Thyroid gland (tissue), 4 donors: ENCODE data around the gene MORN5.

Source experiments
- CTCF ChIP-seq, 6 experiments: fragments of 200-600 bp in 3 of 6; fragments of 450-650 bp in 3 of 6; sonication (generic) in 3 of 6; IDR thresholded peaks; one replicate each; pipeline ENCODE4 v1.5.1; 2016 to 2019; ENCODE audit warnings: antibody characterized with exemption in 6 of 6, mild to moderate bottlenecking in 2 of 6, inconsistent platforms in 1 of 6, moderate library complexity in 1 of 6
- POLR2A ChIP-seq, 2 donors: fragments of 450-650 bp; IDR thresholded peaks; one replicate each; pipeline ENCODE4 v1.6.1; 2017; ENCODE audit warnings: antibody characterized with exemption in 2 of 2, mild to moderate bottlenecking in 2 of 2, moderate library complexity in 1 of 2

- TF ChIP-seq CTCF (IDR thresholded peaks at IDR 0.05) (no peak), POLR2A (IDR thresholded peaks at IDR 0.05) (no peak)
These were observed 54.1 kb downstream of the MORN5 start for GRCh38 chr9:122213589-122214413.
